ENCODE measurements around the gene COL12A1.

The COL12A1 gene

GRCh38 chr6:75041381-75041780, 164.5 kb downstream of the COL12A1 start:
- no peak for DNase-seq (ENCODE audit: low read depth, low spot score)

Data from activated naive CD8-positive, alpha-beta T cell treated with anti-CD3 and anti-CD28 coated beads, Interleukin-2, amount 50 U/mL, for 16 hours (primary cell).